MM.1S (cell line): ENCODE results near the gene CHDH.

Source experiments
- EZH2 ChIP-seq: fragments of 300-600 bp; sonication (generic); optimal IDR thresholded peaks from 2 replicates; pipeline ENCODE3; 2017; ENCODE audit warnings: low read depth, mild to moderate bottlenecking, antibody characterized with exemption, low read length, mixed read lengths
- EZH2phosphoT487 ChIP-seq: fragments of 300-600 bp; sonication (generic); IDR thresholded peaks from 2 replicates; pipeline ENCODE4 v1.6.1; 2018; ENCODE audit warnings: antibody characterized with exemption, low read length
- TF ChIP-seq, protein P1 (sequence below): fragments of 300-600 bp; sonication (generic); IDR thresholded peaks from 2 replicates; pipeline ENCODE4 v1.5.1; 2016; ENCODE audit warnings: antibody characterized with exemption, low read length, mixed read lengths

GRCh38 chr3:53813229-53813628, 33.0 kb downstream of the CHDH start:
- TF ChIP-seq, protein P1, sequence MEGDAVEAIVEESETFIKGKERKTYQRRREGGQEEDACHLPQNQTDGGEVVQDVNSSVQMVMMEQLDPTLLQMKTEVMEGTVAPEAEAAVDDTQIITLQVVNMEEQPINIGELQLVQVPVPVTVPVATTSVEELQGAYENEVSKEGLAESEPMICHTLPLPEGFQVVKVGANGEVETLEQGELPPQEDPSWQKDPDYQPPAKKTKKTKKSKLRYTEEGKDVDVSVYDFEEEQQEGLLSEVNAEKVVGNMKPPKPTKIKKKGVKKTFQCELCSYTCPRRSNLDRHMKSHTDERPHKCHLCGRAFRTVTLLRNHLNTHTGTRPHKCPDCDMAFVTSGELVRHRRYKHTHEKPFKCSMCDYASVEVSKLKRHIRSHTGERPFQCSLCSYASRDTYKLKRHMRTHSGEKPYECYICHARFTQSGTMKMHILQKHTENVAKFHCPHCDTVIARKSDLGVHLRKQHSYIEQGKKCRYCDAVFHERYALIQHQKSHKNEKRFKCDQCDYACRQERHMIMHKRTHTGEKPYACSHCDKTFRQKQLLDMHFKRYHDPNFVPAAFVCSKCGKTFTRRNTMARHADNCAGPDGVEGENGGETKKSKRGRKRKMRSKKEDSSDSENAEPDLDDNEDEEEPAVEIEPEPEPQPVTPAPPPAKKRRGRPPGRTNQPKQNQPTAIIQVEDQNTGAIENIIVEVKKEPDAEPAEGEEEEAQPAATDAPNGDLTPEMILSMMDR, result no peak
- TF ChIP-seq EZH2phosphoT487, result no peak
- no peak for TF ChIP-seq EZH2
